ENCODE results near the gene MACF1.
A peak's percentile ranks its signal among the peaks of the same experiment; 100 is the strongest.
"Not testable (repeated sequence)": the region's sequence is repeated elsewhere in the genome, so short reads cannot be mapped to it uniquely, and the experiment has no call there.

The MACF1 gene

GRCh38 chr1:39498096-39498710, 293.7 kb downstream of the MACF1 start:
- DNase-seq = not testable (repeated sequence)

DNA sequence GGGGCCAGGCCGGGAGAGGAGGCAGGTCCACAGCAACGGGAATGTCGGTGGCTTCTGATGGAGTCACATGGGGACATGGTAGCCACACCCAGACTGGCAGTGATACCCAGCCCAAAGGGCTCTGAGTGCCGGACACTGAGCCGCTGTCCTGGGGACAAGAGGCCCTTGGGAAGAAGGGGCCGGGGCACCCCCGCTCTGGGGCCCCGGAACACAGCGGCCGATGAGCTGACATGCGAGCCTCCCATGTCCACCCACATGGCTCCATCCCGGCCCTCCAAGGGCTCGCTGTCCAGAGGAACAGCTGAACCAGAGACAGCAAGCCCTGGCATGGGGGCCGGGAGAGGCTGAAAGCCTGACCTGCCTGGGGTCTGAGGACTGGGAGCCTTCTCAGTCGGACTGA, 294.3 kb downstream of the MACF1 start:
- DNase-seq = not testable (repeated sequence)

DNA sequence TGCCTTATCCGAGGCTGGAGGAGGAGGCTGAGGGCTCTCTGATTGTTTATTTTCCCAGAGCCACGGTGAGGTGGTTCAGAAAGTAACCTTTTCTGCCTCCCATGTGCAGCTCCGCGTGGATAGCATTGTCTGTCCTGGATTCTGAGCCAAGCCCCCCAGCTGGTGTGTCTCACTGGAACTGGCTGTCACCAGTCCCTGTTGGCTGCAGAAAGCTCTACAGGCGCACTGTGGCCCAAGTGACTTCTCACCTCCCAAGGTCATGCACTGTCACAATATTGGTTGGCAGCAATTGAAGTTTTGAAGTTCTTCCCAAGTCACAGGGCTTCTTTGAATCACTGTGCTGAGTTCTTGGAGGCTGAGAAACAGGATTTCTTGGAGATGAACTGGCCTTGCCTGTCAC, 295.2 kb downstream of the MACF1 start:
- DNase-seq = no peak

DNA sequence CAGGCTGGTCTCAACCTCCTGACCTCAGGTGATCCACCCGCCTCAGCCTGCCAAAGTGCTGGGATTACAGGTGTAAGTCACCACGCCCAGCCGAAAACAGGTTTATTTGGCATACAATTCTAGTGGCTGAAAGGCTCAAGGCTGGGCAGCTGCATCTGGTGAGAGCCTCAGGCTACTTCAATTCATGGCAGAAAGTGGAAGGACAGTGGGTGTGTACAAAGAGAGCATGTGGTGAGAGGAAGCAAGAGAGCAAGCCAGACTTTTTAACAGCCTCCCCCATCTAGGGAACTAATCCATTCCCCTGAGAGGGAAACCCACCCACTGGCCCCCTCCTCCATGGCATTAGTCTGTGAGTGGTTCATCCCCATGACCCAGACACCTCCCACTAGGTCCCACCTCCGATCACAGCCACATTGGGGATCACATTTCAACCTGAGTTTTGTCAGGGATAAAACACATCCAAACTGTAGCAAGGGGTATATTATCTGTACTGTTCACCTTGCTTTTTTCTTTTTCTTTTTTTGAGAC, 296.4 kb downstream of the MACF1 start:
- DNase-seq = peak; percentile 44

DNA sequence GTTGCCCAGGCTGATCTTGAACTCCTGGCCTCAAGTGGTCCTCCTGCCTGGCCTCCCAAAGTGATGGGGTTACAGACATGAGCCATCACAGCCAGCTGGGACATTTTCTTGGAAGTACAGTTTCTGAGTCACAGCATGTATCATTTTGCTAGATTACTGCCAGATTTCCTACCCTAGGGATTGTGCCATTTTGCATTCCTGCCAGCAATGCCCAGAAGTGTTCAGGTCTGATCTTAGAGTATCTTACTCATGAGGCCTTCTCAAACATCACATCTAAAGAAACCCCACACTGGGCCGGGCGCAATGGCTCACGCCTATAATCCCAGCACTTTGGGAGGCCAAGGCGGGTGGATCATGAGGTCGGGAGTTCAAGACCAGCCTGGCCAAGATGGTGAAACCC, 297.2 kb downstream of the MACF1 start:
- no peak for DNase-seq

DNA sequence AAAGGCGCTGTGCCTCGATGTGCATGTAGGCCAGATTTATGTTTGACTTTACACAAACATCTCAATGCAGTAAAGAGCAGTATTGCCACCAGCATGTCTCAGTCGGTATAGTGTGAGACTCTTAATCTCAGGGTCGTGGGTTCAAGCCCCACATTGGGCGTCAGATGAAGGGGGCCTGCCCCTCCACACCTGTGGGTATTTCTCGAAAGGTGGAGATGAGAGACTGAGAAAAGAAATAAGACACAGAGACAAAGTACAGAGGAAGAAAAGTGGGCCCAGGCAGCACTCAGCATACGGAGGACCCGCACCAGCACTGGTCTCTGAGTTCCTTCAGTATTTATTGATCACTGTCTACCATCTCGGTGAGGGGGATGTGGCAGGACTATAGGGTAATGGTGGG, 299.9 kb downstream of the MACF1 start:
- not testable (repeated sequence) for DNase-seq

DNA sequence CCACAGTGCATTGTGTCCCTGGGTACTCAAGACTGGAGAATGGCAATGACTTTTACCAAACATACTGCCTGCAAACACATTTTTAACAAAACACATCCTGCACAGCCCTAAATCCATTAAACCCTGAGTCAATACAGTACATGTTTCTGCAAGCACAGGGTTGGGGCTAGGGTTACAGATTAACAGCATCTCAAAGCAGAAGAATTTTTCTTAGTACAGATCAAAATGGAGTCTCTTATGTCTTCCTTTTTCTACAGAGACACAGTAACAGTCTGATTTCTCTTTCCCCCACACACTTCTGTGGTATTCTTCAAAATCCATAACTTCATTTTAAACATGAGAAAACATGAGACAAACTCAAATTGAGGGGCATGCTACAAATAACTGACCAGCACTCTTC, 300.8 kb downstream of the MACF1 start:
- DNase-seq = no peak

GRCh38 chr1:39507230-39507928, 302.9 kb downstream of the MACF1 start:
- DNase-seq = peak; percentile 43

DNA sequence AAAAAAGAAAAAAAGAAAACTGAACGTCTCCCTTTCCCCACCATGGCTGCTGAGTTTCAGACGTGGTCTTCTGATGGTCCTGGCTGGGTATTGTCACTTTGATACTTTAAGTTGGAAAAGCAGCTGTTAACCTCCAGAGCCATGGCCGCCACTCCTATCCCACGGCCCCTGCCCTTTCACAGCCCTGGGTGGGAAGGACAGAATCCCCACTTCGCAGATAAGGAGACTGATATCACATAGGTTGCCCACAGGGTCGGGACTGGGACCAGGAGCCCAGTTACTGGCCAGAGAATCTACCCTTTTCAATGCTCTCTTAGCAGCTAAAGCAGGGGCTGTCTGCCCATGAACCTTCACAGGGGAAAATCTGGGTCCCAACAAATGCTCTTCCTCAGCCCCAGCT, 303.8 kb downstream of the MACF1 start:
- DNase-seq = no peak

- no peak for DNase-seq
Observed at GRCh38 chr1:39508857-39509305, 304.4 kb downstream of the MACF1 start.

DNA sequence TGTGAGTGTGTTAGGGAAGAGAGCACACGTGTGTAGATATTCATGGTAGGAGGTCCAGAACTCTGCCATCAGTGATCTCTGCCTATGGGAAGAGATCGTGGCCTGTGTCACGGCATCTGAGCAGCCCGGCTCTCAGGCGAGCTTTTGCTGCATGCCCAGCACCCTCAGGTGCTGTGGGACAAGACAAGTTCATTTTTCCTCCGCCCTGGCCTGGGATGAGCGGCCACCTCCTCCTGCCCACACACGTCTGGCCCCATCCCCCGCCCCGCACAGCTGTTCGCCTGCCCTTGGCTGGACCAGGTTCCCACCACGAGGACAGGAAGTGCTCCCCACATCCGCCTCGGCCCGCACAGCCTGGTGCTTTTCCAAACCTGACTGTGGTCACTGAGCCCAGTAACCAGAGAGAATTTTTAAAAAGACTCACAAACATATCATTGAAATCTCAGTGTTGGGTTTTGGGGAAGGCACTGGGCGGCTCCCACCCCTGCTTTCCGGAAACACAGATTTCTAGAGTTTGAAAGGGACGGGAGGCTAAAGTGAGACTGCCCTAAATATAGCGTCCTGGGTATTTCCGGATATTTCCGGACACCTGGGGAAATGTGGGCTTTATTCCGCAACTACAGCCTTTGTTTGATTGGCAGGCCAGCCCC, 305.0 kb downstream of the MACF1 start:
- DNase-seq = no peak

GRCh38 chr1:39510570-39511186, 306.2 kb downstream of the MACF1 start:
- not testable (repeated sequence) for DNase-seq

- DNase-seq = not testable (repeated sequence)
Observed at GRCh38 chr1:39511477-39511876, 307.0 kb downstream of the MACF1 start.

DNA sequence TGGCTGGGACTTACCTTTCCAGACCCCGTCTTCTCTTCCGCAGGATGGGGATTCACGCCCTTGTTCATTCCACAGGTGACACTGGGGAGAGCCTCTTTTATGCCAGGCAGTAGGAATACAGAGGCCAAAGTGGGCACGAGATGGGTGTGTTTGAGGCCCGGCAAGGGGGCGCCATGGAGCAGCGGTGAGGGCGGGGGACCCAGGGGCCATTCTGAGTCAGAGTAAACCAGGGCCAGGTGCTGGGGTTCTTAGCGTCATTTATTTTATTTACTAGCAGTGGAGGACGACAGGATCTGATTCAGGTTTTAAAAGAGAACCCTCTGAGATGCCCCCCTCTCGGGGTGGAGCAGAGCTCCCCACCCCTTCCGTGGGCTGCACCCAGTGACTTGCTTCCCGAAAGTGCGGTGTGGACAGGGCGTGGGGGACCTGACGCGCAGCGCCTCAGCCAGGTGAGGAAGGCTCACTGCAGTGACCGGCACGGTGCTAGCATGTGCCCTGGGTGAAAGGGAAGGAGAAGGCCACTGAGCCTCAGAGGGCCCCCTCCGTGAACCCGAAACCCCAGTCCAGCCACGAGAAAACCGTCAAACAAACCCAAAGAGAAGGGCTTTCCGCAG, 307.8 kb downstream of the MACF1 start:
- DNase-seq = not testable (repeated sequence)

GRCh38 chr1:39514710-39515124, 310.2 kb downstream of the MACF1 start:
- DNase-seq = not testable (repeated sequence)

DNA sequence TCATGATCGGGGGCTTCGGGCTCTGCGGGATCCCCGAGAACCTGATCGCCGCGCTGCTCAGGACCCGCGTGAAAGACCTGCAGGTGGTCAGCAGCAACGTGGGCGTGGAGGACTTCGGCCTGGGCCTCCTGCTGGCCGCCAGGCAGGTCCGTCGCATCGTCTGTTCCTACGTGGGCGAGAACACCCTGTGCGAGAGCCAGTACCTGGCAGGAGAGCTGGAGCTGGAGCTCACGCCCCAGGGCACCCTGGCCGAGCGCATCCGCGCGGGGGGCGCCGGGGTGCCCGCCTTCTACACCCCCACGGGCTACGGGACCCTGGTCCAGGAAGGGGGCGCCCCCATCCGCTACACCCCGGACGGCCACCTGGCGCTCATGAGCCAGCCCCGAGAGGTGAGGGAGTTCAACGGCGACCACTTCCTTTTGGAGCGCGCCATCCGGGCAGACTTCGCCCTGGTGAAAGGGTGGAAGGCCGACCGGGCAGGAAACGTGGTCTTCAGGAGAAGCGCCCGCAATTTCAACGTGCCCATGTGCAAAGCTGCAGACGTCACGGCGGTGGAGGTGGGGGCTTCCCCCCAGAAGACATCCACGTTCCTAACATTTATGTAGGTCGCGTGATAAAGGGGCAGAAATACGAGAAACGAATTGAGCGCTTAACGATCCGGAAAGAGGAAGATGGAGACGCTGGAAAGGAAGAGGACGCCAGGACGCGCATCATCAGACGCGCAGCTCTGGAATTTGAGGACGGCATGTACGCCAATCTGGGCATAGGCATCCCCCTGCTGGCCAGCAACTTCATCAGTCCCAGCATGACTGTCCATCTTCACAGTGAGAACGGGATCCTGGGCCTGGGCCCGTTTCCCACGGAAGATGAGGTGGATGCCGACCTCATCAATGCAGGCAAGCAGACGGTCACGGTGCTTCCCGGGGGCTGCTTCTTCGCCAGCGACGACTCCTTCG, 310.9 kb downstream of the MACF1 start:
- not testable (repeated sequence) for DNase-seq

- not testable (repeated sequence) for DNase-seq
Observed at GRCh38 chr1:39516841-39517240, 312.3 kb downstream of the MACF1 start.

DNA sequence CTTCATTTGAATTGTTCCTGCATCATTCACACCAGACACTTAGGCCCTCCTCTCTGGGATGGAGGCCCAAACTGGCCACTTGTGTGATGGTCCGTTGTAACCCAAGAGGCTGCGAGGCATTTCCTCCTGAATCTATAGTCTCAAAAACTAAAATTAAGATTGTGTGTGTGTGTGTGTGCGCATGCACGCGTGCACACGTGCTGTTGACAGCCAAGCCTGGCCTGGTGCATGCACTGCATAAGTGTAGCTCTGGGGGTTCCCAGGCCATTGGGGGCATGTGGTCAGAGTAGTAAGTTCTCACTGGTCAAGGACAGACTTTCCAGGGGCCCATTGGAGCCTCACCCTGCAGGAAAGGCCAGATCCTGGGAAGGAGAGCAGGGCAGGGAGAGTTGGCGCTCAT, 313.4 kb downstream of the MACF1 start:
- not testable (repeated sequence) for DNase-seq

GRCh38 chr1:39519376-39519775, 314.9 kb downstream of the MACF1 start:
- not testable (repeated sequence) for DNase-seq

DNA sequence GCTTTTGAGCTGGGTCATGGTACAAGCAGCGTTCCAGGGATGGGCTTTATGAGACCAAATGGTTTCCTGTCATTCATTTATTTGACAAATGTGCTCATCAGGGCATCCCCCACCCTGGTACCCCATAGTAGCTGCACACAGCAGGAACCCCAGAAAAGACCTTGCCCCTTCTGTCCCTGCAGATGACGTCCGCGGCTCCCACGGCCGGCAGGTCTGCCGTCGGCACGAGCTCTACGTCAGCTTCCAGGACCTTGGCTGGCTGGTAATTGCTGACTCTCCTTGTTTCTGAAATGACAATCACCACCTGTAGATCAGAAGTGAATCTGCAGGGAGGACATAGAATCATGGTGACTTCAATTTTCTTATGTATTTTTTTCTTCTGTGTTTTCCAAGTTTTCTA, 317.7 kb downstream of the MACF1 start:
- not testable (repeated sequence) for DNase-seq

All from NCI-H82 (cell line).